NT2/D1 (cell line): Measurements from ENCODE around the gene TUBA8.
A peak's percentile ranks its signal among the peaks of the same experiment; 100 is the strongest.
"Not testable (repeated sequence)": the region's sequence is repeated elsewhere in the genome, so short reads cannot be mapped to it uniquely, and the experiment has no call there.

Source experiments
- DNase-seq: peaks from one replicate; pipeline ENCODE4 v3.0.0-alpha.2; 2011; ENCODE audit warnings: low read depth, low spot score
- H3K27me3 ChIP-seq: 2 replicates; pipeline ENCODE4 v1.6.0; 2011; ENCODE audit warnings: mild to moderate bottlenecking; ENCODE audit not compliant: insufficient read length, insufficient read depth
- H3K36me3 ChIP-seq: 2 replicates; pipeline ENCODE4 v1.6.1; 2011; ENCODE audit warnings: mild to moderate bottlenecking, low read length, mixed read lengths; ENCODE audit not compliant: insufficient read depth, insufficient read length
- H3K4me1 ChIP-seq: 2 replicates; pipeline ENCODE4 v1.5.1; 2011; ENCODE audit not compliant: insufficient read depth, insufficient read length
- H3K4me3 ChIP-seq: 2 replicates; pipeline ENCODE4 v1.5.1; 2011; ENCODE audit warnings: low read depth; ENCODE audit not compliant: insufficient read length
- H3K9ac ChIP-seq: 2 replicates; pipeline ENCODE4 v1.6.0; 2011; ENCODE audit warnings: low read depth; ENCODE audit not compliant: insufficient read length
- H3K9me3 ChIP-seq: 2 replicates; pipeline ENCODE4 v1.5.1; 2011; ENCODE audit warnings: mild to moderate bottlenecking, low read length; ENCODE audit not compliant: insufficient read depth
- SUZ12 ChIP-seq: IDR thresholded peaks from 2 replicates; pipeline ENCODE4 v1.6.1; 2011; ENCODE audit not compliant: insufficient read length, insufficient read depth; ENCODE audit errors: extremely low read depth
- YY1 ChIP-seq: IDR thresholded peaks from 2 replicates; pipeline ENCODE4 v1.6.1; 2011; ENCODE audit not compliant: insufficient read length, insufficient read depth
- ZNF274 ChIP-seq: IDR thresholded peaks from 2 replicates; pipeline ENCODE4 v1.6.1; 2011; ENCODE audit warnings: mild to moderate bottlenecking, low read depth, low read length

TUBA8 gene

GRCh38 chr22:18110194-18110953, at the start of gene TUBA8:
TUBA8 (plus strand) TSS chr22:18110809; CDS start chr22:18110866, 57 bp downstream.
- TF ChIP-seq SUZ12 = no peak
- no peak for TF ChIP-seq ZNF274
- no peak for TF ChIP-seq YY1
- Histone ChIP-seq H3K27me3 (peaks cover 27% of the 10 kb centered on the region), H3K9ac (peak within 1 kb of the TSS; percentile 76), H3K4me3 (peak within 1 kb of the TSS; percentile 39), H3K4me1 (no peaks in the 10 kb centered on the region), H3K36me3 (peaks cover 5% of the 10 kb centered on the region), H3K9me3 (peaks cover 5% of the 10 kb centered on the region)
- peak; percentile 6 for DNase-seq

GRCh38 chr22:18062421-18062820, 48.2 kb upstream of the TUBA8 start:
- no peaks in the 10 kb centered on the region for H3K27me3 ChIP-seq
- no peaks in the 10 kb centered on the region for H3K9me3 ChIP-seq
- H3K36me3 ChIP-seq = no peaks in the 10 kb centered on the region
- no peak for TF ChIP-seq SUZ12
- TF ChIP-seq YY1 = no peak
- TF ChIP-seq ZNF274 = no peak
- H3K4me1 ChIP-seq = no peaks in the 10 kb centered on the region
- no peak overlapping the region for H3K9ac ChIP-seq
- no peak overlapping the region for H3K4me3 ChIP-seq
- no peak for DNase-seq

- H3K27me3 ChIP-seq = no peaks in the 10 kb centered on the region
- H3K9ac ChIP-seq = no peak overlapping the region
- DNase-seq = no peak
- no peaks in the 10 kb centered on the region; the same call in 1 of the 2 replicates for H3K9me3 ChIP-seq
- no peaks in the 10 kb centered on the region for H3K36me3 ChIP-seq
- no peak for TF ChIP-seq SUZ12
- TF ChIP-seq YY1 = no peak
- TF ChIP-seq ZNF274 = no peak
- no peaks in the 10 kb centered on the region for H3K4me1 ChIP-seq
- no peak overlapping the region for H3K4me3 ChIP-seq
Observed at GRCh38 chr22:18063306-18063705, 47.3 kb upstream of the TUBA8 start.

DNA sequence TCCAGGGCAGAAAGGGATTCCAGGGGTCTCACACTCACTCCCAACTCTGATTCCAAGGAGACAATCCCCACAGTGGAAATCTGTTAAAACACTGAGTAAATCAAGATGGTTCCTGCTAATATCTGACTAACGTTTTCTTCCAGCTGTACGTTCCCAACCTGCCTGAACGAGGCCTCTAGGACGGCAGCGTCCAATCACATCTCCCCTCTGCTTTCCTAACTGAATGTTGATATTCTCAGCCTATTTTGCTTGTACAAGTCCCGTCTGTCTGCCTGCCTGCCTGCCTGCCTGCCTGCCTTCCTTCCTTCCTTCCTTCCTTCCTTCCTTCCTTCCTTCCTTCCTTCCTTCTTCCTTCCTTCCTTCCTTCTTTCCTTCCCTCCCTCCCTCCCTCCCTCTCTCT, 46.9 kb upstream of the TUBA8 start:
- not testable (repeated sequence) for H3K9me3 ChIP-seq, H3K9ac ChIP-seq, H3K4me1 ChIP-seq, H3K36me3 ChIP-seq, H3K27me3 ChIP-seq, H3K4me3 ChIP-seq, DNase-seq

GRCh38 chr22:18064636-18065035, 46.0 kb upstream of the TUBA8 start:
- no peaks in the 10 kb centered on the region for H3K4me1 ChIP-seq
- H3K9ac ChIP-seq = no peak overlapping the region
- TF ChIP-seq YY1 = no peak
- no peak for TF ChIP-seq ZNF274

GRCh38 chr22:18065256-18065655, 45.4 kb upstream of the TUBA8 start:
- H3K9ac ChIP-seq = no peak overlapping the region
- H3K4me1 ChIP-seq = no peaks in the 10 kb centered on the region
- no peaks in the 10 kb centered on the region for H3K36me3 ChIP-seq
- H3K9me3 ChIP-seq = no peaks in the 10 kb centered on the region; the same call in 1 of the 2 replicates
- H3K27me3 ChIP-seq = no peaks in the 10 kb centered on the region
- no peak overlapping the region for H3K4me3 ChIP-seq
- TF ChIP-seq YY1 = no peak
- TF ChIP-seq SUZ12 = no peak
- no peak for DNase-seq

More at GRCh38 chr22:18064636-18065035, 46.0 kb upstream of the TUBA8 start:
- no peak overlapping the region for H3K4me3 ChIP-seq
- no peaks in the 10 kb centered on the region for H3K36me3 ChIP-seq
- H3K27me3 ChIP-seq = no peaks in the 10 kb centered on the region
- no peaks in the 10 kb centered on the region; the same call in 1 of the 2 replicates for H3K9me3 ChIP-seq
- no peak for DNase-seq

DNA sequence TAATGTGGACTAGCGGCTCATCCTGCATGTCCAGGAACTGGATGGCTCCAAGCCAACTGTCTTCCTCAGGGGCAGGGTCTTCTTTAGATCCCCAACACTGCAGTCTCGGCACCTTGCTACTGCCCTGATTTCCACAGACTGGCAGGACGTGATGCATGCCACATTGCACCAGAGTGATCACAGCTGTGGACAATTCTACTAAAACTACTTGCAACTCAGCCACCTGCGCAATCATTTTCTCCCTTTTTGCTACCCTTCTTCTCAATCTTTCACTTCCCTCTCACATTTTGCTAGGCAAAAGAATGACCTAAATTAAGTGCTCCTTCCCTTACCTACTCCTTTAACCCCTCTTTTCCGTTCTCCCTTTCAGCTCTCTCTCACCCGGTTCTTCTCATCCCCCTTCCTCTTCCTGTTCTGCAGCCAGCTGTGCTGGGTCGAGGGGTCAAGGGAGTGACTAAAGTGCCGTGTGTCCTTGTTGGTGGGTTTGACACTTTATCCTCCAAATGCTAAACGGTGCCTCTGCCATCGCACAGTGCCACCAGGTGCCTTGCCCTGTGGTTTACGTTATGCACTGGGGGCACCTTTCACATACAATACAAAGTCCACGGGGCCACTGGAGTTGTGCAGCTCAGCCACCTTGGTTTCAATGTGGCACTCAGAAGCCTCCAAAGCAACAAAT, 44.3 kb upstream of the TUBA8 start:
- Histone ChIP-seq H3K4me1 (peaks cover 5% of the 10 kb centered on the region), H3K9ac (no peak overlapping the region), H3K36me3 (no peaks in the 10 kb centered on the region), H3K4me3 (no peak overlapping the region), H3K27me3 (no peaks in the 10 kb centered on the region), H3K9me3 (no peaks in the 10 kb centered on the region; the same call in 1 of the 2 replicates)
- TF ChIP-seq SUZ12 (no peak), YY1 (no peak), ZNF274 (no peak)
- DNase-seq = no peak
